Endometrium (tissue), 2 donors: Measurements from ENCODE around the gene USF2.

Experiments
- FAIRE-seq: peaks from 2 replicates; lab custom pipeline; 2012; peaks lifted over from hg19 to GRCh38; lab: Jason Lieb, UNC
- donor health status: control.
- donor health status: control.

The USF2 gene

GRCh38 chr19:35265126-35265899, 3.4 kb upstream of the USF2 start:
- FAIRE-seq, result no peak

GRCh38 chr19:35265900-35266519, 2.8 kb upstream of the USF2 start:
- FAIRE-seq, result no peak

- no peak for FAIRE-seq
These were observed 2.0 kb upstream of the USF2 start for GRCh38 chr19:35266520-35267352.

GRCh38 chr19:35267353-35267817, 1.4 kb upstream of the USF2 start:
- no peak for FAIRE-seq

- no peak for FAIRE-seq
These were observed 785 bp upstream of the USF2 start for GRCh38 chr19:35267818-35268535.

- no peak for FAIRE-seq
These were observed 816 bp downstream of the USF2 start for GRCh38 chr19:35269438-35270117.

- no peak for FAIRE-seq
These were observed 1.6 kb downstream of the USF2 start for GRCh38 chr19:35270381-35270811.

- no peak for FAIRE-seq
These were observed 2.8 kb downstream of the USF2 start for GRCh38 chr19:35271546-35271945.

GRCh38 chr19:35272122-35272719, 3.5 kb downstream of the USF2 start:
- no peak for FAIRE-seq

GRCh38 chr19:35272954-35273649, 4.3 kb downstream of the USF2 start:
- no peak for FAIRE-seq

GRCh38 chr19:35273686-35274259, 5.0 kb downstream of the USF2 start:
- FAIRE-seq, result no peak

- no peak for FAIRE-seq
These were observed 5.6 kb downstream of the USF2 start for GRCh38 chr19:35274323-35274722.

- no peak for FAIRE-seq
These were observed 8.0 kb downstream of the USF2 start for GRCh38 chr19:35276706-35277281.

- no peak for FAIRE-seq
These were observed 10.0 kb downstream of the USF2 start for GRCh38 chr19:35278578-35279284.

- no peak for FAIRE-seq
These were observed 10.6 kb downstream of the USF2 start for GRCh38 chr19:35279374-35279773.

GRCh38 chr19:35279985-35280821, 11.4 kb downstream of the USF2 start:
- FAIRE-seq, result no peak

GRCh38 chr19:35281303-35281702, 12.5 kb downstream of the USF2 start:
- FAIRE-seq, result no peak
